Subcutaneous abdominal adipose tissue (tissue), 5 donors: ENCODE data around the gene MCM3AP.
A peak's percentile ranks its signal among the peaks of the same experiment; 100 is the strongest.
"Not testable (repeated sequence)": the region's sequence is repeated elsewhere in the genome, so short reads cannot be mapped to it uniquely, and the experiment has no call there.

ENCODE experiments used
- H3K27ac ChIP-seq: one replicate; pipeline ENCODE4 v1.7.0; 2013; ENCODE audit warnings: low read depth, mild to moderate bottlenecking, inconsistent platforms, low read length, moderate library complexity
- H3K27me3 ChIP-seq, 5 donors: one replicate each; pipeline ENCODE4 v1.7.0; 2013; ENCODE audit warnings: low read length in 5 of 5, inconsistent platforms in 1 of 5; ENCODE audit not compliant: control insufficient read depth in 5 of 5, insufficient read depth in 4 of 5
- H3K36me3 ChIP-seq, 5 donors: one replicate each; pipeline ENCODE4 v1.7.0; 2013; ENCODE audit warnings: low read length in 5 of 5; ENCODE audit not compliant: control insufficient read depth in 5 of 5, insufficient read depth in 5 of 5
- H3K4me1 ChIP-seq, 5 donors: one replicate each; pipeline ENCODE4 v1.7.0; 2013; ENCODE audit warnings: low read length in 5 of 5, mild to moderate bottlenecking in 3 of 5, moderate library complexity in 1 of 5; ENCODE audit not compliant: control insufficient read depth in 5 of 5, insufficient read depth in 5 of 5
- H3K4me3 ChIP-seq, 5 donors: one replicate each; pipeline ENCODE4 v1.7.0; 2013; ENCODE audit warnings: low read length in 5 of 5, low read depth in 1 of 5
- H3K9ac ChIP-seq, 5 donors: one replicate each; pipeline ENCODE4 v1.7.0; 2013; ENCODE audit warnings: low read length in 5 of 5, mild to moderate bottlenecking in 4 of 5, moderate library complexity in 3 of 5
- H3K9me3 ChIP-seq, 5 donors: one replicate each; pipeline ENCODE4 v1.7.0; 2013; ENCODE audit warnings: low read length in 5 of 5; ENCODE audit not compliant: control insufficient read depth in 5 of 5
- donor health status: healthy.
- donor health status: healthy.
- donor health status: healthy.
- donor health status: healthy.
- donor health status: healthy.

Gene MCM3AP

DNA sequence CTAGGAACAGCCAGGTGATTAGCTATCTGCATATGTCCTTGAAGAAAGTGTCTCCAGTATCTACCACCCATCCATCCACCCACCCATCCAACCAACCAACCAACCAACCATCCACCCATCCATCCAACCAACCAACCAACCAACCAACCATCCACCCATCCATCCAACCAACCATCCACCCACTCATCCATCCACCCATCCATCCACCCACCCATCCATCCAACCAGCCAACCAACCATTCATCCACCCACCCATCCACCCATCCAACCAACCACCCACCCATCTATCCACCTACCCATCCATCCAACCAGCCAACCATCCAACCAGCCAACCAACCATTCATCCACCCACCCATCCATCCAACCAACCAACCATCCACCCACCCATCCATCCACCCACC, 26.2 kb upstream of the MCM3AP start:
- Histone ChIP-seq H3K4me3 (no peak overlapping the region), H3K9me3 (no peaks in the 10 kb centered on the region), H3K27ac (no peak overlapping the region), H3K27me3 (no peaks in the 10 kb centered on the region), H3K4me1 (no peaks in the 10 kb centered on the region), H3K9ac (no peak overlapping the region), H3K36me3 (peaks cover 0 to 6% (median 0%) of the 10 kb centered on the region in 5 donors)

DNA sequence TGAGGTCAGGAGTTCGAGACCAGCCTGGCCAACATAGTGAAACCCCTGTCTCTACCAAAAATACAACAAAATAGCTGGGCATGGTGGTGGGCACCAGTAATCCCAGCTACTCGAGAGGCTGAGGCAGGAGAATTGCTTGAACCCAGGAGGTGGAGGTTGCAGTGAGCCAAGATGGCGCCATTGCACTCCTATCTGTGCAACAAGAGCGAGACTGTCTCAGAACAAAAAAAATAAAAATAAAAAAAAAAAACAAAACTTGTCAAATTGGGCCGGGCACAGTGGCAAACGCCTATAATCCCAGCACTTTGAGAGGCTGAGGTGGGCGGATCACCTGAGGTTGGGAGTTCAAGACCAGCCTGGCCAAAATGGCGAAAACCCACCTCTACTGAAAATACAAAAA, 24.8 kb upstream of the MCM3AP start:
- H3K4me3 ChIP-seq, H3K4me1 ChIP-seq, H3K27me3 ChIP-seq, H3K27ac ChIP-seq, H3K9ac ChIP-seq, H3K36me3 ChIP-seq, H3K9me3 ChIP-seq: not testable (repeated sequence)

- Histone ChIP-seq H3K9ac (no peak overlapping the region), H3K4me1 (no peaks in the 10 kb centered on the region), H3K4me3 (no peak overlapping the region), H3K27me3 (no peaks in the 10 kb centered on the region), H3K9me3 (no peaks in the 10 kb centered on the region), H3K36me3 (peaks cover 0 to 9% (median 5%) of the 10 kb centered on the region in 5 donors), H3K27ac (no peak overlapping the region)
These were observed 23.0 kb upstream of the MCM3AP start for GRCh38 chr21:46308431-46308830.

DNA sequence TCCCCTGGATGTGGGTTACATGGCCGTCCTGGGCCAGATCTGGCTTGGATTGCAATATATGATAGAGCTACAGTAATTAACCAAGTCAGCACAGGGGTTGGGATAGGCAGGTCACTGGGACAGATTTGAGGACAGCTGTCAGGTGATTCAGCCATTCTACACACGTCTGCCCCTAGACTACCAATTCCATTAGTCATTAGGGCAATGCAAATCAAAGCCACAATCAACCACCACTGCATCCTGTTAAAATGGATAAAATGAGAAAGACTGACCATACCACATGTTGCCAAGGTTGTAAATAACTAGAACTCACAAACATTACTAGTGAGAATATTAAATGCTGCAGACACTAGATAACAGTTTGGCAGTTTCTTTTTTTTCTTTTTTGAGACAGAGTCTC, 22.2 kb upstream of the MCM3AP start:
- H3K4me1 ChIP-seq = no peaks in the 10 kb centered on the region
- H3K9ac ChIP-seq = no peak overlapping the region
- no peaks in the 10 kb centered on the region for H3K9me3 ChIP-seq
- no peak overlapping the region for H3K27ac ChIP-seq
- peaks cover 0 to 9% (median 5%) of the 10 kb centered on the region in 5 donors for H3K36me3 ChIP-seq
- H3K27me3 ChIP-seq = no peaks in the 10 kb centered on the region
- H3K4me3 ChIP-seq = no peak overlapping the region

GRCh38 chr21:46304955-46305354, 19.5 kb upstream of the MCM3AP start:
- Histone ChIP-seq H3K4me1 (no peaks in the 10 kb centered on the region), H3K27me3 (no peaks in the 10 kb centered on the region), H3K36me3 (peaks cover 0 to 12% (median 5%) of the 10 kb centered on the region in 5 donors), H3K9me3 (no peaks in the 10 kb centered on the region), H3K27ac (no peak overlapping the region), H3K4me3 (no peak overlapping the region), H3K9ac (no peak overlapping the region)

DNA sequence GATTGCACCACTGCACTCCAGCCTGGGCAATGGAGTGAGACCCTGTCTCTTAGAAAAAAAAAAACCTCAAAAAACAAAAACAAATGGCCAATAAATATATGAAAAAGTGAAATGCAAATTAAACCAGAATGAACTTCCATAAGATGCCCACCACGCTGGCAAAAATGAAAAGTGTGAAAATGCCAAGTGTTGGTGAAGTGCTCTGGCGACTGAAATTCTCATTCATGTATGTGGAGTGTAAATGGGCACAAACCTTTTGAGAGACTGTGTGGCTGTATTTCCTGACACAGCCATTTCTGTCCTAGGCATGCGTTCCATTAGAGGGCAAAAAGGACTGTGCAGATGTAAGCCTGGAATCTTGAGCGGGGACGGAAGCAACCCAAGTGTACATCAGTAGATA, 19.0 kb upstream of the MCM3AP start:
- Histone ChIP-seq H3K9me3 (no peaks in the 10 kb centered on the region), H3K4me3 (no peak overlapping the region), H3K27me3 (no peaks in the 10 kb centered on the region), H3K4me1 (no peaks in the 10 kb centered on the region), H3K36me3 (peaks cover 0 to 12% (median 5%) of the 10 kb centered on the region in 5 donors), H3K27ac (no peak overlapping the region), H3K9ac (no peak overlapping the region)

- H3K27me3 ChIP-seq = no peaks in the 10 kb centered on the region
- H3K36me3 ChIP-seq = peaks cover 0 to 8% (median 5%) of the 10 kb centered on the region in 5 donors
- H3K4me3 ChIP-seq = no peak overlapping the region
- peaks cover 0 to 12% (median 11%) of the 10 kb centered on the region in 5 donors for H3K4me1 ChIP-seq
- no peak overlapping the region for H3K27ac ChIP-seq
- H3K9ac ChIP-seq = no peak overlapping the region
- H3K9me3 ChIP-seq = no peaks in the 10 kb centered on the region
These were observed 16.3 kb upstream of the MCM3AP start for GRCh38 chr21:46301759-46302158.

DNA sequence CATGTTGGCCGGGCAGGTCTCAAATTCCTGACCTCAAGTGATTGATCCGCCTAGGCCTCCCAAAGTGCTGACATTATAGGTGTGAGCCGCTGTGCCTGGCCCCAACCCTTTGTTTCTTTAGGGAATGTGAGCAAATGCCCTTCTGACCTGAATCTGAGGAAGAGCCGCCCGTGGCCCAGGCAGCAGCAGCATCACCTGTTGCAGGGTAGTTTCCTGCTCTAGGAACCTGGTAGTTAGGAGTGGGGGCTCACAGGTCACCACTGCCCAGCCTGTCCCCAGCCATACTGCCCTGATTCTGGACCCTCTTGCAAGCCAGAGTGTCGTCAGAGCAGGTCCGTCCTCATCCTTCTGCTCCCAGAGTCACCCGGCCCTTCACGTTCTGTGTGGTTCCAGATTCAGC, 13.8 kb upstream of the MCM3AP start:
- Histone ChIP-seq H3K36me3 (peaks cover 0 to 3% (median 0%) of the 10 kb centered on the region in 5 donors), H3K9ac (no peak overlapping the region), H3K27ac (no peak overlapping the region), H3K4me1 (peaks cover 3 to 31% (median 25%) of the 10 kb centered on the region in 5 donors), H3K27me3 (no peaks in the 10 kb centered on the region), H3K9me3 (no peaks in the 10 kb centered on the region), H3K4me3 (no peak overlapping the region)

- H3K36me3 ChIP-seq = peaks cover 0 to 3% (median 0%) of the 10 kb centered on the region in 5 donors
- peak overlapping the region; percentile 69 for H3K27ac ChIP-seq
- H3K4me3 ChIP-seq = peak overlapping the region; percentile 63 to 73 (median 70)
- H3K9ac ChIP-seq = peak overlapping the region; percentile 38 to 78 (median 68)
- H3K4me1 ChIP-seq = peaks cover 6 to 31% (median 25%) of the 10 kb centered on the region in 5 donors
- no peaks in the 10 kb centered on the region for H3K9me3 ChIP-seq
- peaks cover 0 to 4% (median 0%) of the 10 kb centered on the region in 5 donors for H3K27me3 ChIP-seq
These were observed 12.2 kb upstream of the MCM3AP start for GRCh38 chr21:46297338-46298271.

DNA sequence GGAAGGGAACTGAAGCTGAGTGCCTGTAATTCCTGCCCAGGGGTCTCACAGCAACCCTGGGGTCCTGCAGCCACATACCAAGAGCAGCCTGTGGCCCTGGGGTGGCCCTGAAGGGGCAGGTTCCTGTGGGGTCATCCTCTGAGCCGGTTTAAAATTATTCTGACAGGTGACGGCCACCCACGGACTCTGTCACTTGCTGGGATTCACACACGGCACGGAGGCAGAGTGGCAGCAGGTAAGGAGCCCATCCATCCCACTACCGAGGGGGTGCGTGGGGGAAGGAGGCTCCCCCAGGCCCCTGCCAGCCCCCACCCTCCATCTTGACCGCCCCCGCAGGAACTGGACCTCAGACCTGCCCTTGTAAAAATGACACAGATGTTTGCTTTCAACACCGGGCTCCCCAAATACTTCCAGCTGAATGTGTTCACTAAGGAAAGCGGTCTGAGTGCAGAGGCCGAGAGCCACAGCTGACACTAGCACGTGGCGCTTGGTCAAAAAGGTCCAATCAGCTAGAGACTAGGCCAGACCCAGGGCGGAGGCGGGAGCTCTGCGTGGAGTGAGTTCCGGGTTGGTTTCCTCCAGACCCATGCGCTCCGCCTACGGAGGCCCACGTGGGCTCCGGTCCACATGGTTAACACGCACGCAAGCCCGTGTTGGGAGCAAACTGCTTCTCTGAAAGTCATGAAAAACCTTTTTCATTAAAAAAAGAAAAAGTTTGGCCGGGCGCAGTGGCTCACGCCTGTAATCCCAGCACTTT, 10.8 kb upstream of the MCM3AP start:
- Histone ChIP-seq H3K36me3 (peaks cover 0 to 15% (median 10%) of the 10 kb centered on the region in 5 donors), H3K9ac (peak overlapping the region in 2 of 5 donors; percentile 27 to 66), H3K4me1 (peaks cover 11 to 31% (median 25%) of the 10 kb centered on the region in 5 donors), H3K27ac (peak overlapping the region; percentile 65), H3K9me3 (no peaks in the 10 kb centered on the region), H3K4me3 (peak overlapping the region in 2 of 5 donors; percentile 6 to 48), H3K27me3 (peaks cover 0 to 4% (median 0%) of the 10 kb centered on the region in 5 donors)
